ENCODE results near the gene RASD1. TPM values are rescaled to one million over a fixed set of nuclear protein-coding genes. Genes with fewer than 3 reads are reported as not detected.

The RASD1 gene
- total and polyA plus RNA-seq, 2 of the 4 experiments (the other 2 are of a cell fraction): 0.54 to 1.8 TPM

- H3K79me1 ChIP-seq (ENCODE audit: low read depth in 1 of 2, low read length in 2 of 2): no peaks in the 10 kb centered on the region
- no peak overlapping the region for H2AFZ ChIP-seq (replicated peaks; ENCODE audit: low read length, poor library complexity)
- no peaks in the 10 kb centered on the region for H3K9me1 ChIP-seq (ENCODE audit: insufficient read depth, low read length)
- no peak overlapping the region for H2BK15ac ChIP-seq (ENCODE audit: low read depth, low read length)
- H2BK120ac ChIP-seq (ENCODE audit: low read depth, low read length): no peak overlapping the region
- dilution Hi-C loops (cut with HindIII; ENCODE audit: low sequenced_read_pairs, unreplicated experiment): no loop called here
- H2BK20ac ChIP-seq (ENCODE audit: low read depth, low read length): no peak overlapping the region
- H3K4me3 ChIP-seq (ENCODE audit: insufficient read depth, low read depth, low read length): no peak overlapping the region
- H3K14ac ChIP-seq (replicated peaks; ENCODE audit: low read depth, low read length): no peak overlapping the region
- ChIA-PET POLR2A (ENCODE audit: unreplicated experiment) (no interaction called here), CTCF (no interaction called here)
- no peak overlapping the region for H3K18ac ChIP-seq (ENCODE audit: low read depth, low read length)
- H3K27ac ChIP-seq (ENCODE audit: insufficient read depth, low read length): no peak overlapping the region
- H4K91ac ChIP-seq (ENCODE audit: insufficient read depth, low read depth, low read length): no peak overlapping the region
- H3K9me3 ChIP-seq (ENCODE audit: control insufficient read depth, insufficient read depth, low read length): no peaks in the 10 kb centered on the region
- intact Hi-C loops (cut with micrococcal nuclease): no loop called here
- no peak overlapping the region for H4K5ac ChIP-seq (ENCODE audit: low read depth, low read length)
- H3K27me3 ChIP-seq (ENCODE audit: control insufficient read depth, insufficient read depth, low read length): 0 out of 2 replicates have a peak, but pooled peaks cover 1% of the 10 kb centered on the region
- in situ Hi-C loops (cut with MboI; ENCODE audit: low sequenced_read_pairs): no loop called here
- H3K4ac ChIP-seq (ENCODE audit: low read depth, low read length): no peak overlapping the region
- H3K56ac ChIP-seq (ENCODE audit: extremely low read depth, insufficient read depth, low read length): no peak overlapping the region
- H2AK9ac ChIP-seq (replicated peaks; ENCODE audit: low read depth, low read length, poor library complexity): no peak overlapping the region
- no peak overlapping the region for H4K8ac ChIP-seq (ENCODE audit: low read depth in 2 of 2, low read length in 2 of 2)
- TF ChIP-seq CEBPB (IDR thresholded peaks at IDR 0.05; ENCODE audit: low read depth, low read length) (no peak), CHD1 (IDR thresholded peaks at IDR 0.05; ENCODE audit: low read depth, low read length) (no peak), NFE2L2 (IDR thresholded peaks at IDR 0.05; ENCODE audit: low read depth, low read length) (no peak), ELK1 (IDR thresholded peaks at IDR 0.05; ENCODE audit: borderline replicate concordance, low read depth, low read length) (no peak), MXI1 (IDR thresholded peaks at IDR 0.05; ENCODE audit: borderline replicate concordance, low read depth, low read length) (no peak)
- no peak overlapping the region for H3K9ac ChIP-seq (ENCODE audit: low read depth, low read length)
- 0 out of 2 replicates have a peak, but pooled peaks cover 2% of the 10 kb centered on the region for H3K4me1 ChIP-seq (ENCODE audit: control insufficient read depth, insufficient read depth, low read length)
- no peak overlapping the region for H3K4me2 ChIP-seq (ENCODE audit: low read depth, low read length)
- DNase-seq (no peak), ATAC-seq (ENCODE audit: low read depth) (no peak)
- no peak overlapping the region for H2AK5ac ChIP-seq (ENCODE audit: low read depth, low read length)
- H2BK5ac ChIP-seq (ENCODE audit: low read depth, low read length, poor library complexity, severe bottlenecking): no peak overlapping the region
- H3K36me3 ChIP-seq (ENCODE audit: control insufficient read depth, insufficient read depth, low read length): no peaks in the 10 kb centered on the region
- H3K23ac ChIP-seq (ENCODE audit: low read depth, low read length): no peak overlapping the region
- no TSS peak for BruUV-seq (replicated peaks)
- H4K20me1 ChIP-seq (ENCODE audit: insufficient read depth, low read length): peaks cover 7% of the 10 kb centered on the region
- 61% methylated on average over 5 of the region's 17 CpGs; no CpG with 5 or more reads in 1 of the 2 experiments for WGBS, 2 experiments (ENCODE audit: extremely low coverage in 2 of 2, insufficient read length in 1 of 2)
Observed at GRCh38 chr17:17506893-17507464, 10.8 kb upstream of the RASD1 start.
